Trophoblast cell (in vitro differentiated cells and primary cell): ENCODE results near the gene CHST15.

Source experiments
- DNase-seq, 2 donors: peaks; one replicate each; pipeline ENCODE4 v3.0.0-alpha.2; 2016
- H2AFZ ChIP-seq: 2 replicates; pipeline ENCODE4 v1.6.1; 2013; ENCODE audit warnings: low read length, moderate library complexity, mild to moderate bottlenecking; ENCODE audit not compliant: insufficient read depth, poor library complexity
- H2AK5ac ChIP-seq: 2 replicates; pipeline ENCODE4 v1.6.1; 2013; ENCODE audit warnings: mild to moderate bottlenecking, low read length
- H2BK120ac ChIP-seq: 2 replicates; pipeline ENCODE4 v1.6.1; 2013; ENCODE audit warnings: low read length, mild to moderate bottlenecking, moderate library complexity; ENCODE audit not compliant: insufficient read depth, poor library complexity
- H2BK12ac ChIP-seq: 2 replicates; pipeline ENCODE4 v1.6.1; 2013; ENCODE audit warnings: mild to moderate bottlenecking, low read length, moderate library complexity
- H2BK5ac ChIP-seq: 2 replicates; pipeline ENCODE4 v1.6.1; 2013; ENCODE audit warnings: low read length, low read depth, moderate library complexity, mild to moderate bottlenecking; ENCODE audit not compliant: poor library complexity
- H3K14ac ChIP-seq: 2 replicates; pipeline ENCODE4 v1.6.1; 2013; ENCODE audit warnings: mild to moderate bottlenecking, low read length
- H3K18ac ChIP-seq: 2 replicates; pipeline ENCODE4 v1.6.1; 2013; ENCODE audit warnings: mild to moderate bottlenecking, low read length
- H3K23ac ChIP-seq: 2 replicates; pipeline ENCODE4 v1.6.1; 2013; ENCODE audit warnings: low read length
- H3K27ac ChIP-seq: 2 replicates; pipeline ENCODE4 v1.5.1; 2013; ENCODE audit warnings: low read depth, mild to moderate bottlenecking, inconsistent platforms, low read length, moderate library complexity
- H3K27me3 ChIP-seq: 2 replicates; pipeline ENCODE4 v1.6.1; 2013; ENCODE audit warnings: inconsistent platforms, mild to moderate bottlenecking, low read length, moderate library complexity; ENCODE audit not compliant: insufficient read depth
- H3K36me3 ChIP-seq, 2 experiments: 1 replicate in 1 of 2; 2 replicates in 1 of 2; pipeline ENCODE4 v1.6.1; 2013; ENCODE audit warnings: low read length in 2 of 2, mild to moderate bottlenecking in 2 of 2, moderate library complexity in 1 of 2; ENCODE audit not compliant: insufficient read depth in 2 of 2, control insufficient read depth in 1 of 2
- H3K4ac ChIP-seq: 2 replicates; pipeline ENCODE4 v1.6.1; 2013; ENCODE audit warnings: low read depth, mild to moderate bottlenecking, low read length, moderate library complexity
- H3K4me1 ChIP-seq, 2 experiments: 1 replicate in 1 of 2; 2 replicates in 1 of 2; pipeline ENCODE4 v1.6.1; 2013; ENCODE audit warnings: low read length in 2 of 2, mild to moderate bottlenecking in 2 of 2, moderate library complexity in 1 of 2; ENCODE audit not compliant: insufficient read depth in 2 of 2, control insufficient read depth in 1 of 2
- H3K4me2 ChIP-seq: 2 replicates; pipeline ENCODE4 v1.6.1; 2013; ENCODE audit warnings: inconsistent platforms, mild to moderate bottlenecking, low read length, moderate library complexity
- H3K4me3 ChIP-seq: 2 replicates; pipeline ENCODE4 v1.5.1; 2013; ENCODE audit warnings: mild to moderate bottlenecking, low read depth, low read length, inconsistent platforms
- H3K79me1 ChIP-seq: one replicate; pipeline ENCODE4 v1.6.1; 2013; ENCODE audit warnings: low read length
- H3K79me2 ChIP-seq: 2 replicates; pipeline ENCODE4 v1.6.1; 2013; ENCODE audit warnings: low read length, mild to moderate bottlenecking; ENCODE audit not compliant: control insufficient read depth, insufficient read depth, poor library complexity
- H3K9ac ChIP-seq: 2 replicates; pipeline ENCODE4 v1.6.1; 2013; ENCODE audit warnings: mild to moderate bottlenecking, low read length
- H3K9me3 ChIP-seq: 2 replicates; pipeline ENCODE4 v1.6.1; 2013; ENCODE audit warnings: low read depth, mild to moderate bottlenecking, control low read depth, inconsistent platforms, low read length; ENCODE audit not compliant: insufficient read depth
- H4K12ac ChIP-seq: 2 replicates; pipeline ENCODE4 v1.6.1; 2013; ENCODE audit warnings: low read depth, mild to moderate bottlenecking, low read length, moderate library complexity
- H4K8ac ChIP-seq: 2 replicates; pipeline ENCODE4 v1.6.1; 2013; ENCODE audit warnings: low read depth, mild to moderate bottlenecking, low read length, moderate library complexity
- H4K91ac ChIP-seq: one replicate; pipeline ENCODE4 v1.6.1; 2013; ENCODE audit warnings: low read depth, mild to moderate bottlenecking, low read length, moderate library complexity
- WGBS: extraction: QIAGEN DNeasy Blood & Tissue Kit; methylation state at CpG from one replicate; pipeline ENCODE4 v1.1.7; 2013; ENCODE audit warnings: missing lambda C conversion rate; ENCODE audit not compliant: insufficient read length, insufficient coverage; ENCODE audit errors: extremely low coverage; 5-methylcytosine and 5-hydroxymethylcytosine counted together

CHST15 gene

GRCh38 chr10:124117833-124118232, 24.4 kb upstream of the CHST15 start:
- Histone ChIP-seq H3K79me1 (no peaks in the 10 kb centered on the region), H2AFZ (no peak overlapping the region), H2BK5ac (no peak overlapping the region), H3K18ac (no peak overlapping the region), H3K27ac (no peak overlapping the region), H4K91ac (no peak overlapping the region), H3K4me1 (no peaks in the 10 kb centered on the region), H2BK120ac (no peak overlapping the region), H3K36me3 (no peaks in the 10 kb centered on the region), H3K9ac (no peak overlapping the region), H3K23ac (no peak overlapping the region), H3K27me3 (no peaks in the 10 kb centered on the region), H4K8ac (no peak overlapping the region), H2BK12ac (no peak overlapping the region), H3K14ac (no peak overlapping the region), H3K79me2 (no peaks in the 10 kb centered on the region), H3K4me2 (no peak overlapping the region), H3K9me3 (peaks cover 1% of the 10 kb centered on the region), H3K4me3 (no peak overlapping the region), H2AK5ac (no peak overlapping the region), H4K12ac (no peak overlapping the region), H3K4ac (no peak overlapping the region)
- DNase-seq = peak; percentile 79 to 89
- no CpG with 5 or more reads among the region's 6 CpGs for WGBS

DNA sequence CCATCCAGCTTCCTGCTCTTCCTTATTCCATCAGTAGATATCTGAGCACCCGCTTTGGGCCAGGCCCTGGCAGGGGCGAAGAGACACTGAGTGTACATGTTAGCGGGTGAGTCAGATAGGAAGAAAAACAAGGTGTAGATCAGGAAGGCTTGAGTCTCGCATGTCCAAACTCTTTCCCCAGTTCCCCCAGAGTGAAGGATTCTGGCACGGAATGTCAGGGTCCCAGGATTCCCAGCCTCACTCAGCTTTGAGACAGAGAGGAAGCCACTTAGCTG, 24.1 kb upstream of the CHST15 start:
- Histone ChIP-seq H3K27me3 (no peaks in the 10 kb centered on the region), H4K91ac (no peak overlapping the region), H3K4ac (no peak overlapping the region), H3K4me3 (no peak overlapping the region), H4K12ac (no peak overlapping the region), H2AK5ac (no peak overlapping the region), H4K8ac (no peak overlapping the region), H2BK5ac (no peak overlapping the region), H2BK120ac (no peak overlapping the region), H3K14ac (no peak overlapping the region), H3K9ac (no peak overlapping the region), H3K18ac (no peak overlapping the region), H3K4me2 (no peak overlapping the region), H2BK12ac (no peak overlapping the region), H3K4me1 (no peaks in the 10 kb centered on the region), H3K79me2 (no peaks in the 10 kb centered on the region), H3K36me3 (no peaks in the 10 kb centered on the region), H2AFZ (no peak overlapping the region), H3K9me3 (peaks cover 1% of the 10 kb centered on the region), H3K23ac (no peak overlapping the region), H3K27ac (no peak overlapping the region), H3K79me1 (no peaks in the 10 kb centered on the region)
- no peak for DNase-seq
- WGBS = no CpG with 5 or more reads among the region's 5 CpGs

GRCh38 chr10:124116771-124117510, 23.5 kb upstream of the CHST15 start:
- no peak overlapping the region for H4K12ac ChIP-seq
- H4K8ac ChIP-seq = no peak overlapping the region
- H2AK5ac ChIP-seq = no peak overlapping the region
- no peak overlapping the region for H3K18ac ChIP-seq
- H2BK5ac ChIP-seq = no peak overlapping the region
- WGBS = no CpG with 5 or more reads among the region's 12 CpGs
- H2AFZ ChIP-seq = no peak overlapping the region
- no peak overlapping the region for H2BK120ac ChIP-seq
- H3K4me1 ChIP-seq = no peaks in the 10 kb centered on the region
- no peak overlapping the region for H3K27ac ChIP-seq
- no peak overlapping the region for H3K4me3 ChIP-seq
- H3K79me2 ChIP-seq = no peaks in the 10 kb centered on the region
- peaks cover 1% of the 10 kb centered on the region for H3K9me3 ChIP-seq
- no peak overlapping the region for H4K91ac ChIP-seq
- no peaks in the 10 kb centered on the region for H3K79me1 ChIP-seq
- no peaks in the 10 kb centered on the region for H3K27me3 ChIP-seq
- DNase-seq = no peak
- H3K4me2 ChIP-seq = no peak overlapping the region
- no peak overlapping the region for H3K4ac ChIP-seq
- H3K9ac ChIP-seq = no peak overlapping the region
- no peak overlapping the region for H3K14ac ChIP-seq
- H3K36me3 ChIP-seq = no peaks in the 10 kb centered on the region
- no peak overlapping the region for H3K23ac ChIP-seq
- H2BK12ac ChIP-seq = no peak overlapping the region

GRCh38 chr10:124114696-124115095, 21.3 kb upstream of the CHST15 start:
- Histone ChIP-seq H3K23ac (no peak overlapping the region), H3K9ac (no peak overlapping the region), H3K4me2 (no peak overlapping the region), H3K79me2 (no peaks in the 10 kb centered on the region), H4K91ac (no peak overlapping the region), H2AK5ac (no peak overlapping the region), H2BK5ac (no peak overlapping the region), H3K36me3 (no peaks in the 10 kb centered on the region), H4K12ac (no peak overlapping the region), H3K14ac (no peak overlapping the region), H2BK120ac (no peak overlapping the region), H3K4me3 (no peak overlapping the region), H3K18ac (no peak overlapping the region), H3K79me1 (no peaks in the 10 kb centered on the region), H2AFZ (no peak overlapping the region), H3K27ac (no peak overlapping the region), H2BK12ac (no peak overlapping the region), H3K4me1 (no peaks in the 10 kb centered on the region), H3K27me3 (no peaks in the 10 kb centered on the region), H3K4ac (no peak overlapping the region), H4K8ac (no peak overlapping the region), H3K9me3 (no peaks in the 10 kb centered on the region)
- WGBS = no CpG with 5 or more reads among the region's 4 CpGs
- DNase-seq = no peak
